Stimulated activated CD8-positive, alpha-beta memory T cell treated with anti-CD3 and anti-CD28 coated beads, Interleukin-7, amount 100 ng/mL, for 1 hour (primary cell): ENCODE results near the gene DYRK2.

ENCODE experiments used
- DNase-seq, 2 donors: peaks; one replicate each; pipeline ENCODE4 v3.0.0-alpha.2; 2020; ENCODE audit warnings: low read depth in 2 of 2

The DYRK2 gene

GRCh38 chr12:67704071-67704470, 55.5 kb downstream of the DYRK2 start:
- DNase-seq = no peak

GRCh38 chr12:67705394-67706370, 57.1 kb downstream of the DYRK2 start:
- DNase-seq = no peak

- no peak for DNase-seq
Observed at GRCh38 chr12:67709367-67709954, 60.9 kb downstream of the DYRK2 start.

- DNase-seq = no peak
Observed at GRCh38 chr12:67710582-67710981, 62.0 kb downstream of the DYRK2 start.

GRCh38 chr12:67712011-67712410, 63.5 kb downstream of the DYRK2 start:
- DNase-seq = no peak

- no peak for DNase-seq
Observed at GRCh38 chr12:67714648-67715047, 66.1 kb downstream of the DYRK2 start.
